PC-3 (cell line): Measurements from ENCODE around the gene MASP2. TPM values are rescaled to one million over a fixed set of nuclear protein-coding genes. Genes with fewer than 3 reads are reported as not detected.
A peak's percentile ranks its signal among the peaks of the same experiment; 100 is the strongest.

Experiments
- ATAC-seq: fragments of 200-7000 bp; cut with Tn5 transposase; 2 replicates; pipeline ENCODE4 v1.9.1; 2020; ENCODE audit warnings: mild to moderate bottlenecking, moderate library complexity
- BruUV-seq: library from RNA; stranded (reverse); fragments of 400-500 nt; replicated peaks from 2 replicates; lab custom pipeline; 2021; lab: Mats Ljungman, UMichigan
- CTCF ChIA-PET: fragments of 300-600 bp; sonication (Branson Sonifier 250); formaldehyde crosslinking; loops from one replicate; lab custom pipeline; 2022; ENCODE audit warnings: antibody characterized with exemption; lab: Charles Lee
- POLR2A ChIA-PET: fragments of 300-600 bp; sonication (Branson Sonifier 250); formaldehyde crosslinking; loops from one replicate; lab custom pipeline; 2022; ENCODE audit warnings: antibody characterized with exemption; ENCODE audit not compliant: unreplicated experiment; lab: Charles Lee
- DNase-seq: peaks from one replicate; pipeline ENCODE4 v3.0.0-alpha.2; 2015
- H2AFZ ChIP-seq: fragments of 300-600 bp; sonication (generic); 2 replicates; pipeline ENCODE4 v1.6.0; 2016; ENCODE audit warnings: antibody characterized with exemption, low read length
- H3F3A ChIP-seq: fragments of 300-600 bp; sonication (generic); one replicate; pipeline ENCODE4 v1.6.0; 2017; ENCODE audit warnings: antibody characterized with exemption, low read length, control low read depth, mild to moderate bottlenecking; ENCODE audit not compliant: unreplicated experiment
- H3K27ac ChIP-seq: fragments of 300-600 bp; sonication (generic); 2 replicates; pipeline ENCODE4 v1.5.1; 2016; ENCODE audit warnings: mild to moderate bottlenecking, low read length
- H3K27me3 ChIP-seq: fragments of 300-600 bp; sonication (generic); 2 replicates; pipeline ENCODE4 v1.6.1; 2016; ENCODE audit warnings: low read length, mixed read lengths
- H3K36me3 ChIP-seq: fragments of 300-600 bp; sonication (generic); 2 replicates; pipeline ENCODE4 v1.6.1; 2016; ENCODE audit warnings: low read depth, mixed run types, low read length, mixed read lengths
- H3K4me1 ChIP-seq: fragments of 300-600 bp; sonication (generic); 2 replicates; pipeline ENCODE4 v1.5.1; 2016; ENCODE audit warnings: low read length; ENCODE audit not compliant: insufficient read depth
- H3K4me2 ChIP-seq: fragments of 300-600 bp; sonication (generic); 2 replicates; pipeline ENCODE4 v1.6.0; 2016; ENCODE audit warnings: low read length
- H3K4me3 ChIP-seq: fragments of 300-600 bp; sonication (generic); 2 replicates; pipeline ENCODE4 v1.5.1; 2016; ENCODE audit warnings: mild to moderate bottlenecking, low read length, mixed read lengths
- H3K79me2 ChIP-seq: fragments of 300-600 bp; sonication (generic); 2 replicates; pipeline ENCODE4 v1.6.1; 2017; ENCODE audit warnings: low read length, mixed read lengths
- H3K9ac ChIP-seq: fragments of 300-600 bp; sonication (generic); 2 replicates; pipeline ENCODE4 v1.6.0; 2016; ENCODE audit warnings: mild to moderate bottlenecking, low read length
- H3K9me2 ChIP-seq: fragments of 300-600 bp; sonication (generic); replicated peaks from 2 replicates; pipeline ENCODE4 v1.6.1; 2016; ENCODE audit warnings: mixed run types, low read length, mixed read lengths
- H3K9me3 ChIP-seq: fragments of 300-600 bp; sonication (generic); 2 replicates; pipeline ENCODE4 v1.6.1; 2016; ENCODE audit warnings: low read length, mixed read lengths
- H4K20me1 ChIP-seq: fragments of 300-600 bp; sonication (generic); 2 replicates; pipeline ENCODE4 v1.6.1; 2016; ENCODE audit warnings: low read length, mixed read lengths
- EZH2 ChIP-seq: fragments of 300-600 bp; sonication (generic); IDR thresholded peaks from one replicate; pipeline ENCODE4 v1.6.1; 2017; ENCODE audit warnings: antibody characterized with exemption, mild to moderate bottlenecking, low read length; ENCODE audit not compliant: unreplicated experiment
- EZH2phosphoT487 ChIP-seq: fragments of 300-600 bp; sonication (generic); IDR thresholded peaks from 2 replicates; pipeline ENCODE4 v1.6.1; 2018; ENCODE audit warnings: mild to moderate bottlenecking, antibody characterized with exemption, low read length, borderline replicate concordance
- intact Hi-C: fragments of 100-400 bp; cut with micrococcal nuclease; formaldehyde crosslinking; loops from 2 replicates; pipeline ENCODE4 v1.9.0; 2023
- total RNA-seq: library from RNA; depleted of rRNA; stranded (reverse); fragments of >200 nt; gene quantifications from 2 replicates; pipeline ENCODE4 v1.2.3, GENCODE V29; 2014
- TF ChIP-seq, protein P1 (sequence below): fragments of 300-600 bp; sonication (generic); conservative IDR thresholded peaks from 2 replicates; pipeline ENCODE4 v1.5.1; 2017; ENCODE audit warnings: antibody characterized with exemption, low read depth, mild to moderate bottlenecking, low read length

MASP2 gene
- total RNA-seq, 1 experiment from 2014 or later = 0.26 TPM

DNA sequence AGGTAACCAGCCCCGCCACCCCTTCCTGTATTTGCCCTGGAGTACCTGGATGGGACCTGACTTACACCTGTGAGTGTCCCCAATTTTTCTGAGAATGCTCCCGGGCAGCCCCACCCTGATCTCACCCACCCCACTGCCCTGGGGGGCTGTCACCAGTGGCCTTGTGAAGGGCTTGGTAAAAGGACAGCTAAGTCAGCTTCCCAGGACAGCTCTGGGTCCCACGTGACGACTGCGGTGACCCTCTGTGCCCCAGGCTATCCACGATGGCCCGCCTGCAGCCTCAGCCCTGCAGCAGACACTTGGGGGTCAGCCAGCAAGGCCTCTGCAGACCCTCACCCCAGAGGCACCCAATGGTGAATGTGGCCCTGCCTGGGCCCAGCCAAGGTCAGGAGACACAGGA, 7.1 kb upstream of the MASP2 start:
- Histone ChIP-seq H3K9ac (no peak overlapping the region), H3K9me3 (no peaks in the 10 kb centered on the region), H3K9me2 (no peaks in the 10 kb centered on the region), H3K36me3 (peaks cover 21% of the 10 kb centered on the region), H3F3A (no peaks in the 10 kb centered on the region), H2AFZ (no peak overlapping the region), H3K27ac (no peak overlapping the region), H4K20me1 (no peaks in the 10 kb centered on the region), H3K4me2 (no peak overlapping the region), H3K4me3 (no peak overlapping the region), H3K79me2 (peaks cover 27% of the 10 kb centered on the region), H3K27me3 (no peaks in the 10 kb centered on the region), H3K4me1 (peaks cover 10% of the 10 kb centered on the region; the same call in 1 of the 2 replicates)
- POLR2A ChIA-PET = no interaction called here
- no peak for TF ChIP-seq EZH2
- TF ChIP-seq EZH2phosphoT487 = no peak
- TF ChIP-seq, protein P1, sequence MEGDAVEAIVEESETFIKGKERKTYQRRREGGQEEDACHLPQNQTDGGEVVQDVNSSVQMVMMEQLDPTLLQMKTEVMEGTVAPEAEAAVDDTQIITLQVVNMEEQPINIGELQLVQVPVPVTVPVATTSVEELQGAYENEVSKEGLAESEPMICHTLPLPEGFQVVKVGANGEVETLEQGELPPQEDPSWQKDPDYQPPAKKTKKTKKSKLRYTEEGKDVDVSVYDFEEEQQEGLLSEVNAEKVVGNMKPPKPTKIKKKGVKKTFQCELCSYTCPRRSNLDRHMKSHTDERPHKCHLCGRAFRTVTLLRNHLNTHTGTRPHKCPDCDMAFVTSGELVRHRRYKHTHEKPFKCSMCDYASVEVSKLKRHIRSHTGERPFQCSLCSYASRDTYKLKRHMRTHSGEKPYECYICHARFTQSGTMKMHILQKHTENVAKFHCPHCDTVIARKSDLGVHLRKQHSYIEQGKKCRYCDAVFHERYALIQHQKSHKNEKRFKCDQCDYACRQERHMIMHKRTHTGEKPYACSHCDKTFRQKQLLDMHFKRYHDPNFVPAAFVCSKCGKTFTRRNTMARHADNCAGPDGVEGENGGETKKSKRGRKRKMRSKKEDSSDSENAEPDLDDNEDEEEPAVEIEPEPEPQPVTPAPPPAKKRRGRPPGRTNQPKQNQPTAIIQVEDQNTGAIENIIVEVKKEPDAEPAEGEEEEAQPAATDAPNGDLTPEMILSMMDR = no peak
- CTCF ChIA-PET = no interaction called here
- ATAC-seq = no peak; the same call in 1 of the 2 replicates
- intact Hi-C loops = no loop called here
- DNase-seq = no peak
- BruUV-seq = no TSS peak

DNA sequence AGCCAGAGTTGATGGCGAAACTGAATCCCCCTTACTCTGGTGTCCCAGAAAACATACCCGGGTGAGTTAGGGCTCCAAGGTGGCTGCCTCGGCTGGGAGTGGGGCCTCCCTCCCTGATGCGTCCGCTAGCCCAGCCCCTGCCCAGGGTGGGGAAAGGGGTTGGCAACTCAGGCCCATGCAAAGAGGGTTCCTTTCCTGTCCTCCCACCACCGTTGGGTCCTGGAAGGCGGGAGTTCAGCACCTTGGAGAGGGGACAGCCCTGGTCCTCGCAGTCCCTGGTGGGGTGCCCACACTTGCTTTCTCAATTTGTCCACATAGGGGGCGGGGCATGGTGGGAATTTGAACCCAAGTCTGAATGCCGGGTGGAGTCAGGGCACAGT, 6.7 kb upstream of the MASP2 start:
- intact Hi-C loops = no loop called here
- CTCF ChIA-PET = no interaction called here
- H3K9me2 ChIP-seq = no peaks in the 10 kb centered on the region

DNA sequence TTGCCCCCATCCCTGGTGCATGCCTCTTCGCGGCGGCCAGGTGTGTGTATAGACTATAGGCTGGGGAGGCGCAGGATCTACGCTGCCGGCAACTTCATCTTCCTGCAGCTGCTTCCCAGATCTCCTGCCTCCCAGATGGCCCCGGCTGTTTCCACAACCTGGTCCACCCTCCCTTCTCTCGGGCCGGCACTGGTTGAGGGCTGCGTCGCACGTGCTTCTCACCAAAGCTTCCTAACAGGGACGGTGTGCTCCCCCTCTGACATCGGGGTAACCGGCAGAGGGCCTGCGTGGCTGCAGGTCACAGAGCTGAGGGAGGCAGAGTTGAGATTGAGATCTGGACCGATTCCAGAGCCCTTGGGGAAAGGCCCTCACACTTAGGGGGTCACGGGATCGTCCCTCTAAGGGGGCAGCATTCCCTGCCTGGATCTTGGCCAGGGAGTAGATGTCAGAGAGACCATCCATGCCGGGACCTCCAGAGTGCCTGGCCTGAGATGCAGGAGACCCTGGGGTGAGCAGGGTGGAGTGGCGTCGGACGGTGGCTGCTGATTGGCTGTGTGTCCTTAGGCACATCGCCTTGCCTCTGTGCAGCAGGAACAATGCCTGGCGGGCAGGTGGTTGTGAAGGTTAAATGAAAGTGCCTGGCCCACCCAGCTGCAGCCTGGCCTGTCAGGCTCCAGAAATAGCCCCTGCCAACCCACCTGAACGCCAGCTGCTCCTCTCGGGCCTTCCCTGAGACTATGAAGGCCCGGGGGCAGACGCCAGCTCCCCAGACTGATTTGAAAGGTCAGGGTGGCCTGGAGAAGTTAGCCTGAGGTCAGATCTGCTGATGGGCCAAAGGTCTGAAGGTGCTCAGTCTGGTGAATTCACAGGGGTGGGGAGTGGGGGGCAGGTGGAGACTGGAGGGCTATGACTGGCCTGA, 6.1 kb upstream of the MASP2 start:
- Histone ChIP-seq H2AFZ (no peak overlapping the region), H3K27me3 (no peaks in the 10 kb centered on the region), H3K27ac (no peak overlapping the region), H3K4me1 (peaks cover 6% of the 10 kb centered on the region; the same call in 1 of the 2 replicates), H3K9ac (no peak overlapping the region), H3K4me3 (no peak overlapping the region), H3F3A (no peaks in the 10 kb centered on the region), H3K9me3 (no peaks in the 10 kb centered on the region), H3K9me2 (no peaks in the 10 kb centered on the region), H3K79me2 (peaks cover 16% of the 10 kb centered on the region), H4K20me1 (no peaks in the 10 kb centered on the region), H3K4me2 (no peak overlapping the region), H3K36me3 (peaks cover 20% of the 10 kb centered on the region)
- BruUV-seq = no TSS peak
- DNase-seq = no peak
- CTCF ChIA-PET = no interaction called here
- no peak for TF ChIP-seq EZH2phosphoT487
- intact Hi-C loops = no loop called here
- POLR2A ChIA-PET = interaction anchor here (0.7 kb wide), 1 partner anchor 21 kb away, joined by 4 read pairs; no protein-coding TSS in a partner anchor
- ATAC-seq = peak; percentile 33

More for the DNA sequence above, 6.7 kb upstream of the MASP2 start:
- H3K27ac ChIP-seq = no peak overlapping the region
- POLR2A ChIA-PET = no interaction called here
- peaks cover 23% of the 10 kb centered on the region for H3K79me2 ChIP-seq
- H3K4me3 ChIP-seq = no peak overlapping the region
- no peak overlapping the region for H2AFZ ChIP-seq
- peaks cover 10% of the 10 kb centered on the region; the same call in 1 of the 2 replicates for H3K4me1 ChIP-seq
- no peaks in the 10 kb centered on the region for H3F3A ChIP-seq
- H3K36me3 ChIP-seq = peaks cover 21% of the 10 kb centered on the region
- ATAC-seq (no peak; the same call in 1 of the 2 replicates), DNase-seq (no peak)
- no peak overlapping the region for H3K9ac ChIP-seq
- no peaks in the 10 kb centered on the region for H3K9me3 ChIP-seq
- no TSS peak for BruUV-seq
- no peaks in the 10 kb centered on the region for H4K20me1 ChIP-seq
- no peak overlapping the region for H3K4me2 ChIP-seq
- H3K27me3 ChIP-seq = no peaks in the 10 kb centered on the region
- TF ChIP-seq EZH2 = no peak
